H9 (cell line): Measurements from ENCODE around the gene KY. TPM values are rescaled to one million over a fixed set of nuclear protein-coding genes. Genes with fewer than 3 reads are reported as not detected.

Source experiments
- DNase-seq: peaks from one replicate; pipeline ENCODE4 v3.0.0-alpha.2; 2017
- H2AFZ ChIP-seq: one replicate; pipeline ENCODE4 v1.6.1; 2013; ENCODE audit warnings: mild to moderate bottlenecking, low read length, control low read depth, moderate library complexity
- H2AK5ac ChIP-seq: 2 replicates; pipeline ENCODE4 v1.6.1; 2013; ENCODE audit warnings: low read length, control low read depth, mixed read lengths; ENCODE audit not compliant: insufficient read length
- H2BK120ac ChIP-seq: one replicate; pipeline ENCODE4 v1.6.1; 2013; ENCODE audit warnings: low read depth, mild to moderate bottlenecking, low read length, control low read depth, inconsistent platforms; ENCODE audit not compliant: poor library complexity, severe bottlenecking
- H2BK12ac ChIP-seq: 2 replicates; pipeline ENCODE4 v1.6.1; 2013; ENCODE audit warnings: low read length, control low read depth, mixed read lengths, low read depth; ENCODE audit not compliant: insufficient read length
- H2BK15ac ChIP-seq: 2 replicates; pipeline ENCODE4 v1.6.1; 2013; ENCODE audit warnings: low read depth, low read length, control low read depth
- H2BK20ac ChIP-seq: one replicate; pipeline ENCODE4 v1.6.1; 2013; ENCODE audit warnings: low read depth, mild to moderate bottlenecking, low read length, control low read depth, inconsistent platforms; ENCODE audit not compliant: poor library complexity, severe bottlenecking
- H2BK5ac ChIP-seq: 2 replicates; pipeline ENCODE4 v1.6.1; 2013; ENCODE audit warnings: low read length, control low read depth, mixed read lengths; ENCODE audit not compliant: insufficient read length
- H3K14ac ChIP-seq: 2 replicates; pipeline ENCODE4 v1.6.1; 2013; ENCODE audit warnings: low read length, control low read depth; ENCODE audit not compliant: insufficient read depth
- H3K18ac ChIP-seq: 2 replicates; pipeline ENCODE4 v1.6.1; 2013; ENCODE audit warnings: low read depth, mild to moderate bottlenecking, mixed read lengths, low read length, control low read depth; ENCODE audit not compliant: insufficient read length
- H3K23ac ChIP-seq: 2 replicates; pipeline ENCODE4 v1.6.1; 2013; ENCODE audit warnings: low read length, control low read depth, mixed read lengths, low read depth; ENCODE audit not compliant: insufficient read length
- H3K23me2 ChIP-seq: 2 replicates; pipeline ENCODE4 v1.6.1; 2013; ENCODE audit warnings: low read depth, mild to moderate bottlenecking, mixed read lengths, low read length, control low read depth; ENCODE audit not compliant: insufficient read length, poor library complexity, severe bottlenecking
- H3K27ac ChIP-seq: 2 replicates; pipeline ENCODE4 v1.5.1; 2013; ENCODE audit warnings: low read length, control low read depth, mixed read lengths, low read depth; ENCODE audit not compliant: insufficient read length
- H3K27me3 ChIP-seq: 2 replicates; pipeline ENCODE4 v1.6.1; 2013; ENCODE audit warnings: low read length, control low read depth, inconsistent platforms; ENCODE audit not compliant: insufficient read depth
- H3K4ac ChIP-seq: 2 replicates; pipeline ENCODE4 v1.6.1; 2013; ENCODE audit warnings: low read depth, mild to moderate bottlenecking, control low read depth, inconsistent platforms, low read length, moderate library complexity
- H3K4me1 ChIP-seq: 2 replicates; pipeline ENCODE4 v1.6.1; 2013; ENCODE audit warnings: low read length, control low read depth, inconsistent platforms; ENCODE audit not compliant: insufficient read depth
- H3K4me2 ChIP-seq: 2 replicates; pipeline ENCODE4 v1.6.1; 2013; ENCODE audit warnings: low read length, control low read depth, mixed read lengths; ENCODE audit not compliant: insufficient read length, insufficient read depth
- H3K56ac ChIP-seq: 2 replicates; pipeline ENCODE4 v1.6.1; 2013; ENCODE audit warnings: low read depth, mild to moderate bottlenecking, mixed read lengths, low read length, control low read depth; ENCODE audit not compliant: insufficient read length
- H3K79me1 ChIP-seq: 2 replicates; pipeline ENCODE4 v1.6.1; 2013; ENCODE audit warnings: low read depth, mild to moderate bottlenecking, moderate library complexity, low read length, control low read depth, inconsistent platforms; ENCODE audit not compliant: insufficient read depth, poor library complexity, severe bottlenecking
- H3K79me2 ChIP-seq: 2 replicates; pipeline ENCODE4 v1.6.1; 2013; ENCODE audit warnings: low read length, control low read depth, inconsistent platforms; ENCODE audit not compliant: insufficient read depth
- H3K9ac ChIP-seq: 2 replicates; pipeline ENCODE4 v1.6.1; 2013; ENCODE audit warnings: low read length, control low read depth, mixed read lengths; ENCODE audit not compliant: insufficient read length; ENCODE audit errors: extremely low read depth
- H3K9me3 ChIP-seq: one replicate; pipeline ENCODE4 v1.6.1; 2013; ENCODE audit warnings: low read depth, low read length, inconsistent platforms; ENCODE audit not compliant: control insufficient read depth
- H3T11ph ChIP-seq: one replicate; pipeline ENCODE4 v1.6.1; 2013; ENCODE audit warnings: mild to moderate bottlenecking, low read length, control low read depth, inconsistent platforms
- H4K20me1 ChIP-seq: one replicate; pipeline ENCODE4 v1.6.1; 2013; ENCODE audit not compliant: control insufficient read depth, insufficient read length, insufficient read depth
- H4K5ac ChIP-seq: 2 replicates; pipeline ENCODE4 v1.6.1; 2013; ENCODE audit warnings: low read depth, mild to moderate bottlenecking, mixed read lengths, low read length, control low read depth; ENCODE audit not compliant: insufficient read length
- H4K8ac ChIP-seq: replicated peaks from 2 replicates; pipeline ENCODE4 v1.6.1; 2013; ENCODE audit warnings: low read length, control low read depth, mixed read lengths, low read depth; ENCODE audit not compliant: insufficient read length
- H4K91ac ChIP-seq: 2 replicates; pipeline ENCODE4 v1.6.1; 2013; ENCODE audit warnings: low read depth, mild to moderate bottlenecking, moderate library complexity, mixed read lengths, low read length, control low read depth; ENCODE audit not compliant: insufficient read length
- H3K27ac Mint-ChIP-seq, 3 experiments: 2 replicates in 2 of 3; 3 replicates in 1 of 3; pipeline ENCODE4 v1.8.0; 2020 to 2021; ENCODE audit warnings: mixed read lengths in 3 of 3, mild to moderate bottlenecking in 1 of 3, moderate library complexity in 1 of 3
- H3K27me3 Mint-ChIP-seq: 2 replicates; pipeline ENCODE4 v1.8.0; 2021; ENCODE audit warnings: low read depth, mild to moderate bottlenecking, moderate library complexity, mixed read lengths
- H3K36me3 Mint-ChIP-seq, 3 experiments: 2 replicates in 2 of 3; 3 replicates in 1 of 3; pipeline ENCODE4 v1.8.0; 2020 to 2021; ENCODE audit warnings: low read depth in 3 of 3, mixed read lengths in 3 of 3; ENCODE audit not compliant: insufficient read depth in 1 of 3
- H3K4me1 Mint-ChIP-seq, 2 experiments: 2 replicates each; pipeline ENCODE4 v1.8.0; 2020; ENCODE audit warnings: mixed read lengths in 2 of 2
- H3K4me3 Mint-ChIP-seq, 2 experiments: 2 replicates in 1 of 2; 3 replicates in 1 of 2; pipeline ENCODE4 v1.8.0; 2020 to 2021; ENCODE audit warnings: mild to moderate bottlenecking in 2 of 2, mixed read lengths in 2 of 2, moderate library complexity in 1 of 2
- H3K9me3 Mint-ChIP-seq, 2 experiments: 2 replicates in 1 of 2; 3 replicates in 1 of 2; pipeline ENCODE4 v1.8.0; 2020; ENCODE audit warnings: mild to moderate bottlenecking in 2 of 2, mixed read lengths in 2 of 2, moderate library complexity in 1 of 2
- CTCF ChIP-seq: fragments of 200-600 bp; sonication (generic); conservative IDR thresholded peaks from 3 replicates; pipeline ENCODE4 v1.8.0; 2021; ENCODE audit warnings: antibody characterized with exemption, mild to moderate bottlenecking
- WGBS: extraction: QIAGEN DNeasy Blood & Tissue Kit; methylation state at CpG from one replicate; pipeline ENCODE4 v1.1.7; 2013; ENCODE audit warnings: missing lambda C conversion rate, low lambda C conversion rate, mixed read lengths; ENCODE audit not compliant: insufficient read length; ENCODE audit errors: extremely low coverage; 5-methylcytosine and 5-hydroxymethylcytosine counted together
- total RNA-seq: library from RNA; stranded (reverse); gene quantifications from 2 replicates; pipeline ENCODE4 v1.2.1, GENCODE V29; 2021

KY gene
- total RNA-seq, 1 experiment from 2014 or later: not detected

GRCh38 chr3:134677987-134678308 is 27.1 kb upstream of the KY start:
- no peak overlapping the region for H2AK5ac ChIP-seq
- Mint-ChIP-seq H3K27me3 (peaks cover 55% of the 10 kb centered on the region), H3K9me3 (peaks cover 8 to 12% of the 10 kb centered on the region in 2 experiments; a peak in 4 of 5 replicates), H3K36me3 (no peaks in the 10 kb centered on the region; a peak in 3 of 7 replicates), H3K4me1 (peaks cover 0 to 5% of the 10 kb centered on the region in 2 experiments; a peak in 2 of 4 replicates), H3K27ac (no peak overlapping the region), H3K4me3 (no peak overlapping the region)
- no peaks in the 10 kb centered on the region for H3K4me1 ChIP-seq
- no peak overlapping the region for H2BK5ac ChIP-seq
- no peak overlapping the region for H3K14ac ChIP-seq
- no peak overlapping the region for H3K4ac ChIP-seq
- no peaks in the 10 kb centered on the region for H3K79me2 ChIP-seq
- H4K20me1 ChIP-seq: no peaks in the 10 kb centered on the region
- H3K9me3 ChIP-seq: no peaks in the 10 kb centered on the region
- H2AFZ ChIP-seq: no peak overlapping the region
- no peak overlapping the region for H3K56ac ChIP-seq
- TF ChIP-seq CTCF: no peak
- no peak for DNase-seq
- peaks cover 4% of the 10 kb centered on the region; the same call in 1 of the 2 replicates for H3K27me3 ChIP-seq
- H3K4me2 ChIP-seq: no peak overlapping the region
- no peak overlapping the region for H4K91ac ChIP-seq
- H2BK20ac ChIP-seq: no peak overlapping the region
- no CpG with 5 or more reads among the region's 2 CpGs for WGBS
- no peak overlapping the region for H4K8ac ChIP-seq
- no peak overlapping the region for H2BK12ac ChIP-seq
- H3K27ac ChIP-seq: no peak overlapping the region
- H2BK15ac ChIP-seq: no peak overlapping the region
- H2BK120ac ChIP-seq: no peak overlapping the region
- no peak overlapping the region for H3K9ac ChIP-seq
- H4K5ac ChIP-seq: no peak overlapping the region
- H3K18ac ChIP-seq: no peak overlapping the region
- H3K23me2 ChIP-seq: no peaks in the 10 kb centered on the region
- H3T11ph ChIP-seq: no peak overlapping the region
- no peak overlapping the region for H3K23ac ChIP-seq
- H3K79me1 ChIP-seq: no peaks in the 10 kb centered on the region
